Breast epithelium (tissue), 4 donors: ENCODE measurements around the gene GRIK3. TPM values are rescaled to one million over a fixed set of nuclear protein-coding genes. Genes with fewer than 3 reads are reported as not detected.

Experiments
- DNase-seq, 2 donors: peaks; one replicate each; pipeline ENCODE4 v3.0.0-alpha.2; 2019; ENCODE audit warnings: low spot score in 2 of 2
- H3K27ac ChIP-seq, 2 donors: fragments of 200-600 bp; sonication (generic) in 1 of 2; one replicate each; pipeline ENCODE4 v1.5.1; 2016 to 2019; ENCODE audit warnings: mild to moderate bottlenecking in 1 of 2
- H3K27me3 ChIP-seq, 2 donors: fragments of 200-600 bp; sonication (generic) in 1 of 2; one replicate each; pipeline versions ENCODE4 v1.5.1 to v1.6.0; 2017 to 2019; ENCODE audit warnings: control low read depth in 1 of 2, mild to moderate bottlenecking in 1 of 2
- H3K36me3 ChIP-seq: fragments of 200-600 bp; one replicate; pipeline ENCODE4 v1.5.1; 2019
- H3K4me1 ChIP-seq, 2 donors: fragments of 200-600 bp; sonication (generic); one replicate each; pipeline ENCODE4 v1.5.1; 2016 to 2019; ENCODE audit warnings: control low read depth in 1 of 2
- H3K4me3 ChIP-seq, 3 donors: fragments of 200-600 bp; sonication (generic); 1 replicate in 2 of 3; 2 replicates in 1 of 3; pipeline ENCODE4 v1.5.1; 2016 to 2019; ENCODE audit warnings: mild to moderate bottlenecking in 3 of 3, moderate library complexity in 2 of 3
- H3K9me3 ChIP-seq, 2 donors: fragments of 200-600 bp; sonication (generic) in 1 of 2; one replicate each; pipeline ENCODE4 v1.5.1; 2016 to 2019; ENCODE audit warnings: control low read depth in 1 of 2
- POLR2A ChIP-seq: fragments of 450-650 bp; IDR thresholded peaks from one replicate; pipeline ENCODE4 v1.6.1; 2016; ENCODE audit warnings: antibody characterized with exemption, mild to moderate bottlenecking, moderate library complexity
- POLR2AphosphoS5 ChIP-seq, 3 donors: sonication (generic); formaldehyde crosslinking; IDR thresholded peaks; one replicate each; pipeline ENCODE4 v1.6.1; 2017; ENCODE audit warnings: antibody characterized with exemption in 3 of 3
- intact Hi-C: fragments of 100-400 bp; cut with DNase I; formaldehyde crosslinking; loops from one replicate; pipeline ENCODE4 v1.15.1; 2023; ENCODE audit warnings: low total_unique reads
- total RNA-seq, 3 donors: library from RNA; depleted of rRNA; stranded (reverse); fragments of >200 nt; gene quantifications; one replicate each; pipeline ENCODE4 v1.1.0, GENCODE V29; 2016
- TF ChIP-seq, protein P1 (sequence below), 3 donors: fragments of 450-650 bp; IDR thresholded peaks; one replicate each; pipeline ENCODE4 v1.5.1; 2016 to 2017; ENCODE audit warnings: antibody characterized with exemption in 3 of 3, mild to moderate bottlenecking in 3 of 3, moderate library complexity in 3 of 3

The GRIK3 gene
- total RNA-seq, 3 donors from 2014 or later: under 0.01 to 10.0 (median 4.6) TPM

DNA sequence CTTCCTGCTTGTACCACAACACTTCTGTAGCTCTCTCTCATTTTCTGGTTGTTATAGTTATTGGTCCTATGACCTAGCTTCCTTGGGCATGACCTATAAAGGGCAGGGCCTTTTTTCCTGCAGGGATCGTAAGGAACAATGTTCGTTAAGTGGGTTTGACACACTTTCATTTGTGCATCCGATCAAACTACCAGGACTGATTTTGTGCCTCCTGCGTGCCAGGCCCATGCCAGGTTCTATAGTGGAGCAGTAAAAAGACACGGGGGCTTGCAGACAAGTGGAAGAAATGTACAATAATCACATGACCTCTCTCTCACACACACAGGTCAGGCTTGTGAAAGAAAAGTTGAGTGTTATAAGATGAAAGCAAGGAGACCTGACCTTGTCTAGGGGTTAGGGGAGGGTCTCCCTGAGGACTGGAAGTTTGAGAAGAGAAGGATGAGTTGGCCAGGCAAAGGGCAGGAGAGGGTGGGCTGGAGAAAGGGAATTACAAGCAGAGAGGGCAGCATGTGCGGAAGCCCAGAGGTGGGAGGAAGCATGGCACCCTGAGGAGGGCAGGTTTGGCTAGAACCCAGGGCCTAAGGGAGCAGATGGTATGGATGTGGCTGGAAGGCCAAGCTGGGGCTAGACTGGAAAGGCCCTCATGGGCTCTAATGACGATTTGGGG lies 145.4 kb downstream of the GRIK3 start:
- H3K27me3 ChIP-seq: no peaks in the 10 kb centered on the region
- TF ChIP-seq POLR2A (no peak), POLR2AphosphoS5 (IDR thresholded peaks at IDR 0.05) (no peak)
- TF ChIP-seq, protein P1, sequence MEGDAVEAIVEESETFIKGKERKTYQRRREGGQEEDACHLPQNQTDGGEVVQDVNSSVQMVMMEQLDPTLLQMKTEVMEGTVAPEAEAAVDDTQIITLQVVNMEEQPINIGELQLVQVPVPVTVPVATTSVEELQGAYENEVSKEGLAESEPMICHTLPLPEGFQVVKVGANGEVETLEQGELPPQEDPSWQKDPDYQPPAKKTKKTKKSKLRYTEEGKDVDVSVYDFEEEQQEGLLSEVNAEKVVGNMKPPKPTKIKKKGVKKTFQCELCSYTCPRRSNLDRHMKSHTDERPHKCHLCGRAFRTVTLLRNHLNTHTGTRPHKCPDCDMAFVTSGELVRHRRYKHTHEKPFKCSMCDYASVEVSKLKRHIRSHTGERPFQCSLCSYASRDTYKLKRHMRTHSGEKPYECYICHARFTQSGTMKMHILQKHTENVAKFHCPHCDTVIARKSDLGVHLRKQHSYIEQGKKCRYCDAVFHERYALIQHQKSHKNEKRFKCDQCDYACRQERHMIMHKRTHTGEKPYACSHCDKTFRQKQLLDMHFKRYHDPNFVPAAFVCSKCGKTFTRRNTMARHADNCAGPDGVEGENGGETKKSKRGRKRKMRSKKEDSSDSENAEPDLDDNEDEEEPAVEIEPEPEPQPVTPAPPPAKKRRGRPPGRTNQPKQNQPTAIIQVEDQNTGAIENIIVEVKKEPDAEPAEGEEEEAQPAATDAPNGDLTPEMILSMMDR (IDR thresholded peaks at IDR 0.05): no peak
- no peak overlapping the region for H3K4me3 ChIP-seq
- H3K27ac ChIP-seq: no peak overlapping the region
- H3K36me3 ChIP-seq: no peaks in the 10 kb centered on the region
- no peaks in the 10 kb centered on the region for H3K9me3 ChIP-seq
- no peaks in the 10 kb centered on the region for H3K4me1 ChIP-seq
- DNase-seq: no peak
- intact Hi-C loops: no loop called here

DNA sequence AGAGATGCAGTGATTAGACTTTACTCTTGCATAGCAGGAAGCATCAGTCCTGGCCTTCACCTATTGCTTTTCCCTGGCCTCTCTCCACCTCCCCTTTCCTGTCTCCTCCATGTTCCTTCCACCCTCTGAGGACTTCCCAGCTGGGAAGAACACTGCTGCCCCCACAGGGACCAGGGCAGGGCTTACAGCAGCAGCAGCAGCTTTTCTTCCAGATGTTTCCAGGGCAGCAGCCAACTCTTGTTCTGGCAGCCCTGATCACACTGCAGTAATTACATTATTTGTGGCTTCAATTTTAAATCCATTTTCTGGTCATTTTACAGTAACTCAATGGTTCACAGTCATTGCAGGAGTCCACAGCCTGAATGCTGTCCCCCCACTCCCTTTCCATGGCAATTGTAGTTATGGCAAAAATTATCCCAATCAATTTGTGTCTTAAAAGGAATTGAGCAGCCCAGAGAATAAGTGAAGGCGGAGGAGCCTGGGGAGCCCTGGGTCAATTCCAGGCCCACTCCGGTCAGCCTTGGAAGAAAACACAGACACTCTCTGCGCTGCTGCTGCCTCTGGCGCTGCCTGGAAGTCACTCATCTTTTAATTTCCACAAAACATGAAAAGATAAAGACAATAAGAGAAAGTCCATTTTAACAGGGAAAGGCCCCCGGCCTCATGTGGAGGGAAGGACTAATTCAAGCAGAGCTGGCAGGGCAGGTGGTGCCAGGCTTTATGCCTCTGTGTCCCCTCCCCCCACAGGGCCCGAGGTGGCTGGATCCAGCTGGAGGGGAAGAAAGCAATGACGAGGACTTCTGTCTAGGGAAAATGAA lies 148.6 kb downstream of the GRIK3 start:
- Histone ChIP-seq H3K27ac (no peak overlapping the region), H3K4me3 (no peak overlapping the region), H3K27me3 (no peaks in the 10 kb centered on the region), H3K9me3 (no peaks in the 10 kb centered on the region), H3K4me1 (no peaks in the 10 kb centered on the region), H3K36me3 (no peaks in the 10 kb centered on the region)
- TF ChIP-seq, protein P1 (IDR thresholded peaks at IDR 0.05): no peak
- no peak for TF ChIP-seq POLR2A
- no peak for TF ChIP-seq POLR2AphosphoS5 (IDR thresholded peaks at IDR 0.05)
- intact Hi-C loops: no loop called here
- DNase-seq: no peak

DNA sequence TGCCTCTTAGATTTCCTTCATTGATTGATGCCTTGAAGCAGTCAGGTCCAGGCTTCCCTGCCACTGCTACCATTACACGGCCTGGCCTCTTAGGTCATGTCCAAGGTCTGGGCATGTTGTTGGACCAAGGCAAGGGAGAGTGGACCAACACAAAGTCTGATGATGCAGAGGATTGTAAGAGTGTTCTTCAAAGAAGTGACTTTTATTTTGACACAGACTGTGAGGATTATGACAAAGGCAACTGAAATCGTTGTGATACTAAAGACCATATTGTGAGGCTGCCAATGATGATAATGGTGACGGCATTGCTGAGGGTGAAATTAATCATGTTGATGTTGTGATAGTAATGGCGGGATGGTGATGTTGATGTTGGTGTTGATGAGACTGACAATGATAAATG lies 149.5 kb downstream of the GRIK3 start:
- DNase-seq: no peak
- intact Hi-C loops: no loop called here
- Histone ChIP-seq H3K36me3 (no peaks in the 10 kb centered on the region), H3K27me3 (no peaks in the 10 kb centered on the region), H3K27ac (no peak overlapping the region), H3K4me1 (no peaks in the 10 kb centered on the region), H3K4me3 (no peak overlapping the region), H3K9me3 (no peaks in the 10 kb centered on the region)
- TF ChIP-seq, protein P1 (IDR thresholded peaks at IDR 0.05): no peak
- TF ChIP-seq POLR2A (no peak), POLR2AphosphoS5 (IDR thresholded peaks at IDR 0.05) (no peak)

DNA sequence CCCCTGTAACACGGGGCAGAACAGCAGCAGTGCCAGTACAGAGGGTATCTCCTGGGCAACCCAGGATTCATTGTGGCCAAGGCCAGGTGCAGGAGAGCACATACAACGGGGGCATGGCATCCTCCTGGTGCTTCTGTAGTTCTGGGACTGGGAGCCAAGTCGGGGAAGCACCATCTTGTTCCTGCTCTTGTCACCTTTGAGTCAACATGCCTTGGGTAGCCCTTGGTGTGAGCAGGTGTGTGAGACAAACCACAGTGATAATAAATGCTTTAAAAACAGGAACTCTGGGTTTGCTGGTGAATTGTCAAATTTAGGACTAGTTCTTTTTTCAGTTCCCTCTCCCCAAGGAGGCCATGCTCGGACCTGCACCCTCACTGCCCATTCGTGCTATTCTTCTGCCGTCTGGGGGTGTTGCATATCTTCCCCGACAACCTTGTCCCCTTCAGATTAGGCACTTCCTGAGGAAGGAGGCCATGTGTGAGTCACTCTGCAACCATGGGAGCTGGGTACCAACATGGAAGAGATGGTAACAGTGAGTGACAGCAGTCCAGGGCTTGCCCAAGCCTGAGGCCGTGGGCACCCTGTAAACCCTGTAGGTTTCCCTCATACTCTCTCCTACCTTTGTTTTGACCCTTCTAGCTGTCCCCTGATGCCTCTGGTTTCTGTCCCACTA lies 150.2 kb downstream of the GRIK3 start:
- Histone ChIP-seq H3K4me1 (no peaks in the 10 kb centered on the region), H3K36me3 (no peaks in the 10 kb centered on the region), H3K27me3 (no peaks in the 10 kb centered on the region), H3K4me3 (no peak overlapping the region), H3K9me3 (no peaks in the 10 kb centered on the region), H3K27ac (no peak overlapping the region)
- no peak for DNase-seq
- intact Hi-C loops: no loop called here
- TF ChIP-seq POLR2AphosphoS5 (IDR thresholded peaks at IDR 0.05) (no peak), POLR2A (no peak)
- TF ChIP-seq, protein P1 (IDR thresholded peaks at IDR 0.05): no peak
